Breast epithelium (tissue), 4 donors: ENCODE measurements around the gene PINLYP. TPM values are rescaled to one million over a fixed set of nuclear protein-coding genes. Genes with fewer than 3 reads are reported as not detected.
A peak's percentile ranks its signal among the peaks of the same experiment; 100 is the strongest.

Experiments used
- DNase-seq, 2 donors: peaks; one replicate each; pipeline ENCODE4 v3.0.0-alpha.2; 2019; ENCODE audit warnings: low spot score in 2 of 2
- H3K27ac ChIP-seq, 2 donors: fragments of 200-600 bp; sonication (generic) in 1 of 2; one replicate each; pipeline ENCODE4 v1.5.1; 2016 to 2019; ENCODE audit warnings: mild to moderate bottlenecking in 1 of 2
- H3K27me3 ChIP-seq, 2 donors: fragments of 200-600 bp; sonication (generic) in 1 of 2; one replicate each; pipeline versions ENCODE4 v1.5.1 to v1.6.0; 2017 to 2019; ENCODE audit warnings: control low read depth in 1 of 2, mild to moderate bottlenecking in 1 of 2
- H3K36me3 ChIP-seq: fragments of 200-600 bp; one replicate; pipeline ENCODE4 v1.5.1; 2019
- H3K4me1 ChIP-seq, 2 donors: fragments of 200-600 bp; sonication (generic); one replicate each; pipeline ENCODE4 v1.5.1; 2016 to 2019; ENCODE audit warnings: control low read depth in 1 of 2
- H3K4me3 ChIP-seq, 3 donors: fragments of 200-600 bp; sonication (generic); 1 replicate in 2 of 3; 2 replicates in 1 of 3; pipeline ENCODE4 v1.5.1; 2016 to 2019; ENCODE audit warnings: mild to moderate bottlenecking in 3 of 3, moderate library complexity in 2 of 3
- H3K9me3 ChIP-seq, 2 donors: fragments of 200-600 bp; sonication (generic) in 1 of 2; one replicate each; pipeline ENCODE4 v1.5.1; 2016 to 2019; ENCODE audit warnings: control low read depth in 1 of 2
- CTCF ChIP-seq, 3 donors: fragments of 450-650 bp; IDR thresholded peaks; one replicate each; pipeline ENCODE4 v1.5.1; 2016 to 2017; ENCODE audit warnings: antibody characterized with exemption in 3 of 3, mild to moderate bottlenecking in 3 of 3, moderate library complexity in 3 of 3
- POLR2A ChIP-seq: fragments of 450-650 bp; IDR thresholded peaks from one replicate; pipeline ENCODE4 v1.6.1; 2016; ENCODE audit warnings: antibody characterized with exemption, mild to moderate bottlenecking, moderate library complexity
- POLR2AphosphoS5 ChIP-seq, 3 donors: sonication (generic); formaldehyde crosslinking; IDR thresholded peaks; one replicate each; pipeline ENCODE4 v1.6.1; 2017; ENCODE audit warnings: antibody characterized with exemption in 3 of 3
- intact Hi-C: fragments of 100-400 bp; cut with DNase I; formaldehyde crosslinking; loops from one replicate; pipeline ENCODE4 v1.15.1; 2023; ENCODE audit warnings: low total_unique reads
- total RNA-seq, 3 donors: library from RNA; depleted of rRNA; stranded (reverse); fragments of >200 nt; gene quantifications; one replicate each; pipeline ENCODE4 v1.1.0, GENCODE V29; 2016

PINLYP gene
- total RNA-seq, 3 donors from 2014 or later = 4.5 to 12.5 (median 6.9) TPM

GRCh38 chr19:43534816-43535761, 40.5 kb upstream of the PINLYP start:
- no peaks in the 10 kb centered on the region for H3K36me3 ChIP-seq
- H3K27ac ChIP-seq = peak overlapping the region; percentile 82 to 87
- peak overlapping the region in 1 of 3 donors; percentile 71 for H3K4me3 ChIP-seq
- no peaks in the 10 kb centered on the region for H3K4me1 ChIP-seq
- DNase-seq = peak; percentile 60 to 64
- intact Hi-C loops = loop anchor here (10.0 kb wide), 1 partner anchor 60 kb away; the partner anchor contains the start of genes IRGQ and ZNF576
- TF ChIP-seq CTCF (IDR thresholded peaks at IDR 0.05) (peak; percentile 57 to 64 (median 58)), POLR2A (no peak)
- H3K27me3 ChIP-seq = no peaks in the 10 kb centered on the region
- H3K9me3 ChIP-seq = no peaks in the 10 kb centered on the region

- Histone ChIP-seq H3K36me3 (no peaks in the 10 kb centered on the region), H3K27ac (no peak overlapping the region), H3K4me1 (no peaks in the 10 kb centered on the region), H3K9me3 (no peaks in the 10 kb centered on the region), H3K4me3 (no peak overlapping the region), H3K27me3 (no peaks in the 10 kb centered on the region)
- DNase-seq = no peak
- intact Hi-C loops = loop anchor here (10.0 kb wide), 1 partner anchor 56 kb away; the partner anchor contains the start of genes IRGQ and ZNF576
- TF ChIP-seq POLR2AphosphoS5 (IDR thresholded peaks at IDR 0.05) (no peak), POLR2A (no peak), CTCF (IDR thresholded peaks at IDR 0.05) (no peak)
These were observed 36.7 kb upstream of the PINLYP start for GRCh38 chr19:43538922-43539321.

GRCh38 chr19:43540381-43540780, 35.2 kb upstream of the PINLYP start:
- TF ChIP-seq CTCF (IDR thresholded peaks at IDR 0.05) (no peak), POLR2A (no peak), POLR2AphosphoS5 (IDR thresholded peaks at IDR 0.05) (no peak)
- Histone ChIP-seq H3K4me1 (no peaks in the 10 kb centered on the region), H3K4me3 (no peak overlapping the region), H3K27ac (no peak overlapping the region), H3K9me3 (no peaks in the 10 kb centered on the region), H3K36me3 (no peaks in the 10 kb centered on the region), H3K27me3 (no peaks in the 10 kb centered on the region)
- DNase-seq = no peak
- intact Hi-C loops = no loop called here

- Histone ChIP-seq H3K36me3 (no peaks in the 10 kb centered on the region), H3K4me1 (no peaks in the 10 kb centered on the region), H3K27ac (no peak overlapping the region), H3K27me3 (no peaks in the 10 kb centered on the region), H3K4me3 (no peak overlapping the region), H3K9me3 (no peaks in the 10 kb centered on the region)
- no peak for TF ChIP-seq CTCF (IDR thresholded peaks at IDR 0.05)
- no peak for TF ChIP-seq POLR2A
- no peak for TF ChIP-seq POLR2AphosphoS5 (IDR thresholded peaks at IDR 0.05)
- intact Hi-C loops = no loop called here
- no peak for DNase-seq
These were observed 33.5 kb upstream of the PINLYP start for GRCh38 chr19:43541920-43542650.

- Histone ChIP-seq H3K4me1 (no peaks in the 10 kb centered on the region), H3K36me3 (no peaks in the 10 kb centered on the region), H3K27me3 (no peaks in the 10 kb centered on the region), H3K27ac (no peak overlapping the region), H3K4me3 (no peak overlapping the region), H3K9me3 (no peaks in the 10 kb centered on the region)
- TF ChIP-seq POLR2AphosphoS5 (IDR thresholded peaks at IDR 0.05) = no peak
- TF ChIP-seq CTCF (IDR thresholded peaks at IDR 0.05) = no peak
- no peak for TF ChIP-seq POLR2A
- DNase-seq = no peak
- intact Hi-C loops = no loop called here
These were observed 31.5 kb upstream of the PINLYP start for GRCh38 chr19:43544077-43544476.
